PC-9 (cell line): Measurements from ENCODE around the gene TIMM13. TPM values are rescaled to one million over a fixed set of nuclear protein-coding genes. Genes with fewer than 3 reads are reported as not detected.

Source experiments
- BruUV-seq: library from RNA; stranded (reverse); fragments of 400-500 nt; replicated peaks from 2 replicates; lab custom pipeline; 2021; lab: Mats Ljungman, UMichigan
- CTCF ChIA-PET: fragments of 300-600 bp; sonication (Branson Sonifier 250); formaldehyde crosslinking; loops from one replicate; lab custom pipeline; 2022; ENCODE audit warnings: antibody characterized with exemption; lab: Charles Lee
- POLR2A ChIA-PET: fragments of 300-600 bp; sonication (Branson Sonifier 250); formaldehyde crosslinking; loops from one replicate; lab custom pipeline; 2022; ENCODE audit warnings: antibody characterized with exemption; ENCODE audit not compliant: unreplicated experiment; lab: Charles Lee
- DNase-seq, 2 experiments: peaks; one replicate each; pipeline versions ENCODE4 v3.0.0 to v3.0.0-alpha.2; 2015 to 2022; ENCODE audit warnings: mixed read lengths in 1 of 2
- H2AFZ ChIP-seq: fragments of 200-600 bp; sonication (generic); 2 replicates; pipeline ENCODE4 v1.8.1; 2017; ENCODE audit warnings: antibody characterized with exemption
- H3F3A ChIP-seq: fragments of 200-600 bp; sonication (generic); 2 replicates; pipeline ENCODE4 v1.8.1; 2017; ENCODE audit warnings: antibody characterized with exemption, mild to moderate bottlenecking, low read depth; ENCODE audit not compliant: insufficient read depth
- H3K27ac ChIP-seq: fragments of 200-600 bp; sonication (generic); 2 replicates; pipeline ENCODE4 v1.6.1; 2016; ENCODE audit warnings: mixed run types
- H3K27me3 ChIP-seq: fragments of 200-600 bp; sonication (generic); 2 replicates; pipeline ENCODE4 v1.6.1; 2016; ENCODE audit warnings: low read depth, mixed run types; ENCODE audit not compliant: insufficient read depth
- H3K36me3 ChIP-seq: fragments of 200-600 bp; sonication (generic); 2 replicates; pipeline ENCODE4 v1.6.1; 2016; ENCODE audit warnings: low read depth, mixed run types
- H3K4me1 ChIP-seq: fragments of 200-600 bp; sonication (generic); replicated peaks from 2 replicates; pipeline ENCODE4 v1.6.1; 2016; ENCODE audit warnings: mixed run types; ENCODE audit not compliant: insufficient read depth
- H3K4me2 ChIP-seq: fragments of 200-600 bp; sonication (generic); 2 replicates; pipeline ENCODE4 v1.6.1; 2017; ENCODE audit warnings: mixed run types
- H3K4me3 ChIP-seq: fragments of 200-600 bp; sonication (generic); 2 replicates; pipeline ENCODE4 v1.6.1; 2016; ENCODE audit warnings: mixed run types
- H3K79me2 ChIP-seq: fragments of 200-600 bp; sonication (generic); 2 replicates; pipeline ENCODE4 v1.6.1; 2017; ENCODE audit warnings: low read depth, mixed run types
- H3K9me2 ChIP-seq: fragments of 200-600 bp; sonication (generic); 2 replicates; pipeline ENCODE4 v1.8.1; 2017; ENCODE audit warnings: mild to moderate bottlenecking; ENCODE audit not compliant: insufficient read depth
- H3K9me3 ChIP-seq: fragments of 200-600 bp; sonication (generic); 2 replicates; pipeline ENCODE4 v1.8.1; 2016; ENCODE audit warnings: low read depth; ENCODE audit not compliant: insufficient read depth
- H4K20me1 ChIP-seq: fragments of 200-600 bp; sonication (generic); 2 replicates; pipeline ENCODE4 v1.8.1; 2017; ENCODE audit not compliant: insufficient read depth
- EZH2 ChIP-seq: fragments of 200-600 bp; sonication (generic); IDR thresholded peaks from 2 replicates; pipeline ENCODE4 v1.8.0; 2017; ENCODE audit warnings: antibody characterized with exemption, low read depth
- intact Hi-C: fragments of 100-400 bp; cut with micrococcal nuclease; formaldehyde crosslinking; loops from one replicate; pipeline ENCODE4 v1.10.0; 2022; ENCODE audit not compliant: unreplicated experiment
- total RNA-seq: library from RNA; stranded (reverse); gene quantifications from 2 replicates; pipeline ENCODE4 v1.2.3, GENCODE V29; 2021
- TF ChIP-seq, protein P1 (sequence below): fragments of 200-600 bp; sonication (generic); conservative IDR thresholded peaks from 2 replicates; pipeline ENCODE4 v1.6.1; 2017; ENCODE audit warnings: mixed run types, antibody characterized with exemption, mild to moderate bottlenecking, moderate library complexity

TIMM13 gene
- total RNA-seq, 1 experiment from 2014 or later: 80.0 TPM

DNA sequence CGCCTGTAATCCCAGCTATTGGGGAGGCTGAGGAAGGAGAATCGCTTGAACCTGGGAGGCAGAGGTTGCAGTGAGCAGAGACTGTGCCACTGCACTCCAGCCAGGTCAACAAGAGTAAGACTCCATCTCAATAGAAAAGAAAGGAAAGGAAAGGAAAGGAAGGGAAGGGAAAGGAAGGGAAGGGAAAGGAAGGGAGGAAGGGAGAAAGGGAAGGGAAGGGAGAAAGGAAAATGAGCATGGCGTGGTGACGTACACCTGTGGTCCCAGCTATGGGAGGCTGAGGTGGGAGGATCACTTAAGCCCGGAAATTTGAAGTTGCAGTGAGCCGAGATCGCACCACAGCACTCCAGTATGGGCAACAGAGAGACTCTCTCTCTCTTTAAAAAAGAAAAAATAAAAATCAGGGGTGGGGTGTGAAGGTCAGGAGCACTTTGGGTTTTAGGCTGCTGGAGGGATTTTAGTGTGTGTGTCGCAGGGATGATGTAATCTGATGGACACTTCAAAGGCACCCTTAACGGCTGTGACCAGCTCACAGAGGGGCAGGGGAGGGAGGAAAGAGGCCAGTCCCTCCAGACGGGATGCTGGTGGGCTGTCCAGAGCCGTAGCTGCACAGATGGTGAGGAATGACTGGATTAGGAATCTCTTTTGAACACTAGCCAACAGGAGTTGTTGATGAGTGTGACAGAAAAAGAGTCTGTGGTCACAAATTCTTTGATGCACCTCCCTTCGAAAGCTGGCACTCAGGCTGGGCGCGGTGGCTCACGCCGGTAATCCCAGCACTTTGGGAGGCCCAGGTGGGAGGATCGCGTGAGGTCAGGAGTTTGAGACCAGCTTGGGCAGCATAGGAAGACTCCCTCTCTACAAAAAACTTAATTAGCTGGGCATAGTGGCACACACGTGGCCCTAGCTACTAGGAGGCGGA, 39.8 kb downstream of the TIMM13 start:
- 0 out of 2 replicates have a peak, but pooled peaks cover 5% of the 10 kb centered on the region for H3F3A ChIP-seq
- no peaks in the 10 kb centered on the region for H3K36me3 ChIP-seq
- H3K27ac ChIP-seq: no peak overlapping the region
- TF ChIP-seq, protein P1, sequence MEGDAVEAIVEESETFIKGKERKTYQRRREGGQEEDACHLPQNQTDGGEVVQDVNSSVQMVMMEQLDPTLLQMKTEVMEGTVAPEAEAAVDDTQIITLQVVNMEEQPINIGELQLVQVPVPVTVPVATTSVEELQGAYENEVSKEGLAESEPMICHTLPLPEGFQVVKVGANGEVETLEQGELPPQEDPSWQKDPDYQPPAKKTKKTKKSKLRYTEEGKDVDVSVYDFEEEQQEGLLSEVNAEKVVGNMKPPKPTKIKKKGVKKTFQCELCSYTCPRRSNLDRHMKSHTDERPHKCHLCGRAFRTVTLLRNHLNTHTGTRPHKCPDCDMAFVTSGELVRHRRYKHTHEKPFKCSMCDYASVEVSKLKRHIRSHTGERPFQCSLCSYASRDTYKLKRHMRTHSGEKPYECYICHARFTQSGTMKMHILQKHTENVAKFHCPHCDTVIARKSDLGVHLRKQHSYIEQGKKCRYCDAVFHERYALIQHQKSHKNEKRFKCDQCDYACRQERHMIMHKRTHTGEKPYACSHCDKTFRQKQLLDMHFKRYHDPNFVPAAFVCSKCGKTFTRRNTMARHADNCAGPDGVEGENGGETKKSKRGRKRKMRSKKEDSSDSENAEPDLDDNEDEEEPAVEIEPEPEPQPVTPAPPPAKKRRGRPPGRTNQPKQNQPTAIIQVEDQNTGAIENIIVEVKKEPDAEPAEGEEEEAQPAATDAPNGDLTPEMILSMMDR: no peak
- no peak for TF ChIP-seq EZH2
- intact Hi-C loops: no loop called here
- no peaks in the 10 kb centered on the region for H4K20me1 ChIP-seq
- H3K4me2 ChIP-seq: no peak overlapping the region
- no peaks in the 10 kb centered on the region for H3K9me2 ChIP-seq
- no peak overlapping the region for H2AFZ ChIP-seq
- H3K9me3 ChIP-seq: no peaks in the 10 kb centered on the region
- CTCF ChIA-PET: no interaction called here
- no TSS peak for BruUV-seq
- peaks cover 4% of the 10 kb centered on the region; the same call in 1 of the 2 replicates for H3K4me1 ChIP-seq
- H3K27me3 ChIP-seq: no peaks in the 10 kb centered on the region
- H3K79me2 ChIP-seq: no peaks in the 10 kb centered on the region
- H3K4me3 ChIP-seq: no peak overlapping the region
- POLR2A ChIA-PET: no interaction called here
- no peak for DNase-seq

DNA sequence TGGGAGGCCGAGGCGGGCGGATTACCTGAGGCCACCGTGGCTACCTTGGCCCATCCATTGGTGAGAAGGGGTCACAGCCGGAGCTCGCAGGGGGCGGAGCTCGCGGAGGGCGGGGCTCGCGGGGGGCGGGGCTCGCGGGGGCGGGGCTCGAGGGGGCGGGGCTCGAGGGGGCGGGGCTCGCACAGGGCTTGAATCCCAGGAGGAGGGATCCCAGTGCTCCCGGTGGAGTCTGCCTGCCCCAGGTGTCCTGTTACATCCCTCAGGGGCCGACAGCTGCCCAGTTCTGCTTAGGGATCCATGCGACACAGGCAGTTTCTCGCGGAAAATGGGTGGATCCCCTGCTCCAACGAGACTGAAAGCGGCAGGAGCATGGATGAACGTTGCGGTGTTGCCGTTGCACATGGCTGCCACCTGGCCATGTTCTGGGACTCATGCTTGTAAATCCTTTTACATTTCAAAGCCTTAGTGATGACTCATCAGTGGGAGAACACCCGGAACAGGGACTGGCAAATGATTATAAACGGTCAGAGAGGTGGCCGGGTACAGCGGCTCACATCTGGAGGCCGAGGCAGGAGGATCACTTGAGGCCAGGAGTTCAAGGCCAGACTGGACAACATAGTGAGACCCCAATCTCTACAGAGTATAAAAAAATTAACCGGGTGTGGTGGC, 42.2 kb downstream of the TIMM13 start:
- H3K79me2 ChIP-seq: no peaks in the 10 kb centered on the region
- H3K4me1 ChIP-seq: peaks cover 4% of the 10 kb centered on the region; the same call in 1 of the 2 replicates
- CTCF ChIA-PET: no interaction called here
- DNase-seq: peak; percentile 54 to 81
- H3F3A ChIP-seq: 0 out of 2 replicates have a peak, but pooled peaks cover 5% of the 10 kb centered on the region
- H3K27me3 ChIP-seq: no peaks in the 10 kb centered on the region
- H3K9me2 ChIP-seq: no peaks in the 10 kb centered on the region
- H2AFZ ChIP-seq: peak overlapping the region; percentile 41; the same call in 1 of the 2 replicates
- POLR2A ChIA-PET: no interaction called here
- no peaks in the 10 kb centered on the region for H3K36me3 ChIP-seq
- no peak overlapping the region for H3K27ac ChIP-seq
- intact Hi-C loops: no loop called here
- peak overlapping the region; percentile 14; the same call in 1 of the 2 replicates for H3K4me3 ChIP-seq
- H3K4me2 ChIP-seq: peak overlapping the region; percentile 66
- no peaks in the 10 kb centered on the region for H4K20me1 ChIP-seq
- BruUV-seq: no TSS peak
- H3K9me3 ChIP-seq: no peaks in the 10 kb centered on the region
- no peak for TF ChIP-seq EZH2
- TF ChIP-seq, protein P1: no peak

DNA sequence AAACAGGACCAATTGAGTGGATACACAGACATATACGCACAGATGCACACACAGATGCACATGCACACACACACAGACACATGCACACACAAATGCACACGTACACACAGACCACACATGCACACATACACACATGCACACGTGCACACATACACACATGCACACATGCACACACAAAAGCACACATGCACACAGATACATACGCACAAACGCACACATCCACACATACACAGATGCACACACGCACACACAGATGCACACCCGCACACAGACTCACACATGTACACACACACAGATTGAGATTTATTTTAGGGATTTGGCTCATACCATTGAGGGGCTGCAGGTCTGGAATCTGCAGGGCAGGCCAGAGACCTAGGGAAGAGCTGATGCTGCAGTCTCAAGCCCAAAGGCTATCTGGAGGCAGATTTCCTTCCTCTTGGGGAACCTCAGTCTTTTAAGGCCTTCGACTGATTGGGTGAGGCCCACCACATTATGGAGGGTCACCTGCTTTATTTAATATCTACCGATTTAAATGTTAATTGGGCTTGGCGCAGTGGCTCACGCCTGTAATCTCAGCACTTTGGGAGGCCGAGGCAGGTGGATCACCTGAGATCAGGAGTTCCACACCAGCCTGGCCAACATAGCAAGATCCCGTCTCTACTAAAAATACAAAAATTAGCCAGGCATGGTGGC, 44.7 kb downstream of the TIMM13 start:
- TF ChIP-seq, protein P1: no peak
- no peak for TF ChIP-seq EZH2
- peaks cover 4% of the 10 kb centered on the region; the same call in 1 of the 2 replicates for H3K4me1 ChIP-seq
- H3K9me3 ChIP-seq: no peaks in the 10 kb centered on the region
- no peak for DNase-seq
- H3K4me3 ChIP-seq: no peak overlapping the region
- H2AFZ ChIP-seq: no peak overlapping the region
- H3K4me2 ChIP-seq: no peak overlapping the region
- H3K36me3 ChIP-seq: no peaks in the 10 kb centered on the region
- no peak overlapping the region for H3K27ac ChIP-seq
- ChIA-PET POLR2A (interaction anchor here (0.6 kb wide), 1 partner anchor 806 kb away, joined by 3 read pairs; no protein-coding TSS in a partner anchor), CTCF (no interaction called here)
- H3K9me2 ChIP-seq: no peaks in the 10 kb centered on the region
- H3F3A ChIP-seq: 0 out of 2 replicates have a peak, but pooled peaks cover 5% of the 10 kb centered on the region
- no peaks in the 10 kb centered on the region for H3K79me2 ChIP-seq
- no peaks in the 10 kb centered on the region for H4K20me1 ChIP-seq
- intact Hi-C loops: no loop called here
- H3K27me3 ChIP-seq: no peaks in the 10 kb centered on the region
- no TSS peak for BruUV-seq
